GM18517 (cell line): ENCODE results near the gene CRX.
"Not testable (repeated sequence)": the region's sequence is repeated elsewhere in the genome, so short reads cannot be mapped to it uniquely, and the experiment has no call there.

Experiments used
- ATAC-seq: cut with Tn5 transposase; IDR thresholded peaks from one replicate; pipeline ENCODE4 v1.9.1; 2021; ENCODE audit warnings: mild to moderate bottlenecking, moderate library complexity; ENCODE audit not compliant: unreplicated experiment

Gene CRX

DNA sequence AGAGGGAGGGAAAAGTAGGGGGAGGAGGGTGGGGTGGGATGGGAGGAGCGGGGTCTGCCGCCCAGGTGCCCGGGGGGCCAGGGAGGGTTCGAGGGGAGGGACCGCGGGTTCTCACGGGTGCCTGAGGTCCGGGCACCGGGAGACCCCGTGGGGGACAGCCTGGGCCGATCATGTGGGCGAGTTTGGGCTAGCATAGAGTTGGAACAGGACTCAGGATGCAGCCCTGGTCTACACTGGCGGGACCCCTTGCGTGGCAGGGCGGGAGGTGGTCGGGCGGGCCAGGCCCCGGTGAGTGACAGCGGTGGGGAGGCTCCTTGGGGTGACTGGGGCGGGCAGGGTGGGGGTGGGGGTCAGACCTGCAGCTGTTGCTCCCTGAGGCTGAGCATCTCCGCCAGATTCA, 18.6 kb upstream of the CRX start:
- not testable (repeated sequence) for ATAC-seq

- not testable (repeated sequence) for ATAC-seq
These were observed 18.1 kb upstream of the CRX start for GRCh38 chr19:47803671-47804070.

GRCh38 chr19:47804451-47804850, 17.3 kb upstream of the CRX start, which contains the start of gene TPRX1:
TPRX1 (minus strand) TSS chr19:47804551; CDS start chr19:47804539, 12 bp downstream.
- not testable (repeated sequence) for ATAC-seq

- ATAC-seq, result no peak
These were observed 16.4 kb upstream of the CRX start for GRCh38 chr19:47805313-47805712.

DNA sequence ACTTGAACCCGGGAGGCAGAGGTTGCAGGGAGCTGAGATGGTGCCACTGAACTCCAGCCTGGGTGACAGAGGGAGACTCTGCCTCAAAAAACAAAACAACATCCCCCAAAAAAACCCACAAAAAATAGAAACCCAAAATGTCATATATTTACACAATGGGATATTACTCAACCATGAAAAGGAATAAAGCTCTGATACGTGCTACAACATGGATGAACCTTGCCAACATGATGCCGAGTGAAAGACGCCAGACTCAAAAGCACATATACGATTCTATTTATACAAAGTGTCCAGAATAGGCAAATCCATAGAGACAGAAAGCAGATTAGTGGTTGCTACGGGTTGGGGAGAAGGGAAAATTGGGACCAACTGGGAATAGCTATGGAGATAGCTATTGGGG, 15.3 kb upstream of the CRX start:
- ATAC-seq, result no peak

- ATAC-seq, result no peak
These were observed 8.3 kb upstream of the CRX start for GRCh38 chr19:47813304-47813994.

- ATAC-seq, result no peak
These were observed 7.8 kb upstream of the CRX start for GRCh38 chr19:47813995-47814328.

DNA sequence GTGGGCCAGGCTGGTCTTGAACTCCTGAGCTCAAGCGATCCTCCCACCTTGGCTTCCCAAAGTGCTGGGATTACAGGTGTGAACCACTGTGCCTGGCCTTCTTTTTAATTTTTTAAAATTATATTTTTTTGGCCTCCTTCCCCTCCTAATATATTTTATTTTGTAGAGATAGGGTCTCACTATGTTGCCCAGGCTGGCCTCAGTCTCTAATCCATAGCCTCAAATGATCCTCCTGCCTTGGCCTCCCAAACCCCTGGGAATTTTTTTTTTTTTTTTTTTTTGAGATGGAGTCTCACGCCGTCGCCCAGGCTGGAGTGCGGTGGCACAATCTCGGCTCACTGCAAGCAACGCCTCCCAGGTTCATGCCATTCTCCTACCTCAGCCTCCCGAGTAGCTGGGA, 5.5 kb upstream of the CRX start:
- ATAC-seq, result not testable (repeated sequence)

DNA sequence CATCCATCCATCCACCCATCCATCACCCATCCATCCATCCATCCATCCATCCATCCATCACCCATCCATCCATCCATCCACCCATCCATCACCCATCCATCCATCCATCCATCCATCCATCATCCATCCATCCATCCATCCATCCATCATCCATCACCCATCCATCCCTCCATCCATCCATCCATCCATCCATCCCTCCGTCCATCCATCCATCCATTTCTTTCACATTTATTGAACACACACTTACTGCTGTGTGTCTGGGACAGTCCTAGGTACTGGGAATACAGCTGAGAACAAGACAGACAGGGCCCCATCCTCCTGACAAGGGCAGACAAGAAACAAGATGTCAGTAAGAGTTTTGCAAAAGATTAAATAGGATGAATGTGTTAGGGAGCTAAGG, 3.5 kb upstream of the CRX start:
- ATAC-seq, result not testable (repeated sequence)

- ATAC-seq, result no peak
These were observed 1.9 kb upstream of the CRX start for GRCh38 chr19:47819858-47820257.

DNA sequence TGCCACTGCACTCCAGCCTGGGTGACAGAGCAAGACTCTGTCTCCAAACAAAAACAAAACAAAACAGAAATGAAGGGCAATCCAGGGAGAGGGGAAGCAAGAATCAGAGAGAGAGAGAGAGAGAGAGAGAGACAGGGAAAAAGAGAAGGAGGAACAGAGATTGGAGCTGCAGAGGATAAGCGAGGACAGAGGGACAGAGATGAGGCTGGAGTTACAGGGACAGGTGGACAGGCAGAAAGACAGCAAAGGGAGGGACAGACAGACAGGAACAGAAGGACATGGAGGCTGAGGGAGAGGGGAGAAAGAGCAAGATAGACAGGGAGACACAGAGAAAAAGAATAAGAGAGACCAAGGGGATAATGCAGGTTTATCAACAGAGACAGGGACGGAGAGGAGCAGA, 1.3 kb upstream of the CRX start:
- no peak for ATAC-seq

- ATAC-seq, result no peak
These were observed 2.7 kb downstream of the CRX start for GRCh38 chr19:47824396-47824795.

DNA sequence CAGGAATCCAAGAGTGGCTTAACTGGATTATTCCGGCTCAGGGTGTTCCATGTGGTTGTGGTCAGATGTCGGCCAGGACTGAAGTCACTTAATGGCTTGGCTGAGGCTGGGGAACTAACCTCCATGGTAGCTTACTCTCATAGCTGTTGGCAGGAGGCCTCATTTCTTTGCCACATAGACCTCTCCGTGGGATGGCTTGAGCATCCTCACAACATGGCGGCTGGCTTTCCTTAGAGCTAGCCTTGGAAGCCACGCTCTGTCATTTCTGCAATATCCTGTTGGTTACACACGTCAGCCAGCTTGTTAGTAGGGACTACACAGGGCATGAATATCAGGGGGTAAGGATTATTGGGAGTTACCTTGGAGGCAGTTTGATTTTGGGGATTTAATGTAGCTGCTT, 5.1 kb downstream of the CRX start:
- no peak for ATAC-seq

GRCh38 chr19:47832723-47833122, 11.0 kb downstream of the CRX start:
- no peak for ATAC-seq

GRCh38 chr19:47836038-47836437, 14.3 kb downstream of the CRX start:
- no peak for ATAC-seq

GRCh38 chr19:47839411-47839810, 17.7 kb downstream of the CRX start:
- ATAC-seq, result no peak

- no peak for ATAC-seq
These were observed 18.2 kb downstream of the CRX start for GRCh38 chr19:47839913-47840312.

DNA sequence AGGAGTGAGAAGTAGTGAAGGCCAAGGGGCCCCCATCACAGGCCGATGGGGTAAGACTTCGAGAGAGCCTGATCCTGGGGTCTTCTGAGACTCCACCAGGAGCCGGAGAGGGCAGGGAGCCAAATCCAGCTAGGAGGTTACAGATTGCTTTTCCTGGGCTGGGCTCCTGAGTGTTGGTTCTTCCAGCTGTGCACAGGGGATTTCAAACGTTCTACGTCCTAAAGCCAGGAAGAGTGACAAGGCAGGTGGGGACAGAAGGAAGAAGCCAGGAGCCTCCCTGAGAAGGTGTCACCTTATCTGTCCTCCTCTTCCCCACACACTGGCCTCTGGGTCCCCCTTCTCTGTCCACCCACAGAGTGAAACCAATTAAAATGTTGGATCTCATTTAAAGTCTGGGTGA, 21.2 kb downstream of the CRX start:
- ATAC-seq, result no peak

DNA sequence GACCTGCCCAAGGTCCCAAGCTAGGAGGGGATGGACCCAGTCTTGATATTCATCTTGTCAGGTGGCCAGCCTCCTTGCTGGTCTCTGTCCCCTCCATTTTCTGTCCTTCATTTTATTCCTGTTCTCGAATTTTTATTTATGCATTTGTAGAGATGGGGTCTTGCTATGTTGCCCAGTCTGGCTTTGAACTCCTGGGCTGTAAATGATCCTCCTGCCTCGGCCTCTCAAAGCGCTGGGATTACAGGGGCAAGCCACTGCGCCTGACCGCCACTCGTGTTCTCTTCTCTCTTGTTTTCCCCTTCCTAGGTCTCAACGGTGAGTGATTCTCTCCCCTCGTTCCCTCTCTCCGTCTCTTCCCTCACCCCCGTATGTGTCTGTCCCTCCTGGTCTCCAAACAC, 26.7 kb downstream of the CRX start:
- no peak for ATAC-seq

DNA sequence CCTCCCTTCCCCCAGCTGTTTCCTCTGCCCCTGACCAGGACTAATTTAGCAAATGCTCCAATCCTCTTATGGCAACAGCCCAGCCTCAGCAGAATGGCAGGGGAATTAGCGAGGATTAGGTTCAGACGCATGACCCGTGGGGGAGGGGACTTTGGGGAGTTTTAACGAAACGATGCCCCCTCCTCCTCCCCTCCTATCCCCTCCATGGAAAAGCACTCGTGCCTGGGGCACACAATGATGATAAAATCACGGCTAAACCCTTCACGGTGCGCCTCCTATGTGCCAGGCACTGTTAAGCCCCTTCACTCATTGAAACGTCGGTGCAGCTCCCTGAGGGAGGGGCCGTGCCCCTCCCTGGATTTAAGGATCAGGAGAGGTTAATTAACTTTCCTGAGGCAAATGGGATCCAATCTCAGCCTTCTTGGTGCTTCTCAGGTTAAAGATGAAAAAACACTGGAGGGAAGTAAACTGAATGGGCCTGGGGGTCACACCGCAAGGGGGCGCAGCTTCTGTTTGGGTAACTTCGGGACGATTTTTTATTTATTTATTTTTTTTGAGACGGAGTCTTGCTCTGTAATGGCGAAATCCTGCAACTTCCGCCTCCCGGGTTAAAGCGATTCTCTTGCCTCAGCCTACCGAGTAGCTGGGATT, 27.2 kb downstream of the CRX start:
- ATAC-seq, result no peak

DNA sequence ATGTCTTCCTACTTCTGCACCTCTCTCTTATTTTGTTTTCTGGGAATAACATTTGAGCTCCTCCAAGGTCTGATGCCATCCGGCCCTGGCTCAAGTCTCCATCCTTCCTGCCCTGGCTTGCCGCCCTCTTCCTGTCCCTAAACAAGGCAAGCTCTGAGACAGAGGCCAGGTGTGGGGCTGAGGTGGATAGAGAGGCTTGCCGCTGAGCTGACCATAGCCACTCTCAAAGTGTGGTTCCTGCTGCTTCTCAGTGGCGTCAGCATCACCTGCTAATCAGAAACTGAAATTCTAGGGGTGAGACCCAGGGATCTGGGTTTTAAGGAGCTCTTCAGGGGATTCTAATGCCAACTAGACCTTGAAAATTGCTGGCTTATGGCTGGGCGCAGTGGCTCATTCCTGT, 31.3 kb downstream of the CRX start:
- no peak for ATAC-seq

GRCh38 chr19:47854459-47854858, 32.7 kb downstream of the CRX start:
- no peak for ATAC-seq

DNA sequence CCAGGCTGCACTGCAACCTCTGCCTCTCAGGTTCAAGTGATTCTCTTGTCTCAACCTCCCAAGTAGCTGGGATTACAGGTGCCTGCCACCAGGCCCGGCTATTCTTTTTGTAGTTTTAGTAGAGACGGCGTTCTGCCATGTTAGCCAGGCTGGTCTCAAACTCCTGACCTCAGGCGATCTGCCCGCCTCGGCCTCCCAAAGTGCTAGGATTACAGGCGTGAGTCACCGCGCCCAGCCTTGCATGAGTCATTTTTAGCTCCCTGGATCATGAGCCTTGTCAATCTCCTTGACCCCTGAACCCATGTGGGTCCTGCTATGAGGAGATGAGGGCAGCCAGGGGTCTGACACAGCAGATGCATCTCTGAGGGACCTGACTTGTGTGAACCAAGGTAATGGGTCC, 36.5 kb downstream of the CRX start:
- ATAC-seq, result not testable (repeated sequence)
